Spleen (tissue), 7 donors: ENCODE results near the gene PHF21B.

Experiments used
- CTCF ChIP-seq, 11 experiments: fragments of 200-600 bp in 7 of 11; fragments of 450-650 bp in 4 of 11; sonication (generic) in 4 of 11; IDR thresholded peaks in 8 of 11; conservative IDR thresholded peaks in 3 of 11; 1 replicate in 7 of 11; 2 replicates in 4 of 11; pipeline versions ENCODE4 v1.4.0 to v1.8.0; 2016 to 2021; ENCODE audit warnings: antibody characterized with exemption in 11 of 11, inconsistent platforms in 4 of 11, mild to moderate bottlenecking in 1 of 11
- POLR2A ChIP-seq, 3 donors: fragments of 450-650 bp; IDR thresholded peaks; one replicate each; pipeline ENCODE4 v1.5.1; 2017; ENCODE audit warnings: antibody characterized with exemption in 3 of 3, mild to moderate bottlenecking in 1 of 3
- POLR2AphosphoS5 ChIP-seq, 3 donors: sonication (generic); formaldehyde crosslinking; IDR thresholded peaks; one replicate each; pipeline ENCODE4 v1.5.1; 2017; ENCODE audit warnings: antibody characterized with exemption in 3 of 3
- donor health status: DM: no; HTN: no; CAD: no; lungs with moderate emphysema.
- donor health status: DM: no; HTN: no; CAD: no.
- donor health status: DM: no; HTN: no; CAD: no.

- TF ChIP-seq CTCF (IDR thresholded peaks at IDR 0.05 in 8 of 11, conservative IDR thresholded peaks at IDR 0.05 in 3 of 11) (no peak), POLR2A (IDR thresholded peaks at IDR 0.05) (no peak), POLR2AphosphoS5 (IDR thresholded peaks at IDR 0.05) (no peak)
Observed at GRCh38 chr22:44939451-44939850, 70.4 kb downstream of the PHF21B start.
